MCF 10A (cell line): ENCODE results near the gene ATP6V1B1. TPM values are rescaled to one million over a fixed set of nuclear protein-coding genes. Genes with fewer than 3 reads are reported as not detected.

Experiments
- BruUV-seq: library from RNA; stranded (reverse); fragments of 400-500 nt; replicated peaks from 2 replicates; lab custom pipeline; 2021; lab: Mats Ljungman, UMichigan
- CTCF ChIA-PET: fragments of 300-600 bp; sonication (Branson Sonifier 250); formaldehyde crosslinking; extraction: SDS; loops from one replicate; lab custom pipeline; 2021; ENCODE audit warnings: antibody characterized with exemption, inconsistent platforms; lab: Yijun Ruan, JAX
- POLR2A ChIA-PET: fragments of 300-600, 350-650 bp; sonication (Branson Sonifier 250); formaldehyde crosslinking; extraction: SDS; loops from one replicate; lab custom pipeline; 2020; ENCODE audit warnings: antibody characterized with exemption, inconsistent platforms; lab: Yijun Ruan, JAX
- DNase-seq: peaks from one replicate; pipeline ENCODE4 v3.0.0-alpha.2; 2018; ENCODE audit not compliant: unreplicated experiment
- H3K27ac Mint-ChIP-seq: one replicate; pipeline ENCODE4 v1.8.0; 2022; ENCODE audit warnings: mild to moderate bottlenecking, low read depth, mixed read lengths; ENCODE audit not compliant: unreplicated experiment
- H3K27me3 Mint-ChIP-seq: one replicate; pipeline ENCODE4 v1.8.0; 2022; ENCODE audit warnings: mixed read lengths; ENCODE audit not compliant: insufficient read depth, unreplicated experiment
- H3K36me3 Mint-ChIP-seq: one replicate; pipeline ENCODE4 v1.8.0; 2022; ENCODE audit warnings: mild to moderate bottlenecking, moderate library complexity, mixed read lengths; ENCODE audit not compliant: insufficient read depth, unreplicated experiment
- H3K4me1 Mint-ChIP-seq: one replicate; pipeline ENCODE4 v1.8.0; 2022; ENCODE audit warnings: mixed read lengths; ENCODE audit not compliant: insufficient read depth, unreplicated experiment
- H3K4me3 Mint-ChIP-seq: one replicate; pipeline ENCODE4 v1.8.0; 2022; ENCODE audit warnings: mild to moderate bottlenecking, moderate library complexity, mixed read lengths; ENCODE audit not compliant: unreplicated experiment
- H3K9me3 Mint-ChIP-seq: one replicate; pipeline ENCODE4 v1.8.0; 2022; ENCODE audit warnings: mixed read lengths; ENCODE audit not compliant: unreplicated experiment
- intact Hi-C: fragments of 100-400 bp; cut with micrococcal nuclease; formaldehyde crosslinking; loops from 2 replicates; pipeline ENCODE4 v1.14.1; 2022
- total RNA-seq: library from RNA; stranded (reverse); gene quantifications from 2 replicates; pipeline ENCODE4 v1.2.3, GENCODE V29; 2022
- TF ChIP-seq, protein P1 (sequence below): fragments of 200-600 bp; IDR thresholded peaks from one replicate; pipeline ENCODE4 v1.8.0; 2022; ENCODE audit warnings: antibody characterized with exemption, mild to moderate bottlenecking; ENCODE audit not compliant: unreplicated experiment

ATP6V1B1 gene
- total RNA-seq, 1 experiment from 2014 or later: not detected

DNA sequence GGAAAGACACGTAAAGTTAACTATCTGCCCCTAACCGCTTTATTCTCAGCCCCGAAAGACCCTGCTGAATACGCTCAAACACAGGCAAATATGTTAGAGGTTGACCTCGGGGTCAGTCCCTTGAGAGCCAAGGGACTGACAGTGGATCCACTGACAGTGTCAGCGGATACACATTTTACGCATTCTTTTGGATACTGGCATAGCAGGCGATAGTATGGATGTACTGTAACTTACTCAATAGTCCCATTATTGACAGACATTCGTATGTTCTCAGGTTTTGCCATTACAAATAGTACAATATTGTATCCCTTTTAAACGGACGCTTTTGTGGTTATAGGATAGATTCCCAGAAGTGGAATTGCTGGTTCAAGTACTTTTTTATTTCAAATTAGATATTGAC lies 13.4 kb downstream of the ATP6V1B1 start:
- POLR2A ChIA-PET: interaction anchor here (0.7 to 1.9 kb wide), 4 partner anchors 29 to 758 kb away, joined by 3 to 5 read pairs (median 3); partner anchors contain the start of gene C2orf42
- intact Hi-C loops: loop anchor here (2.0 to 5.0 kb wide), 2 partner anchors 86 to 647 kb away; partner anchors contain the start of gene FAM136A
- BruUV-seq: no TSS peak
- TF ChIP-seq, protein P1, sequence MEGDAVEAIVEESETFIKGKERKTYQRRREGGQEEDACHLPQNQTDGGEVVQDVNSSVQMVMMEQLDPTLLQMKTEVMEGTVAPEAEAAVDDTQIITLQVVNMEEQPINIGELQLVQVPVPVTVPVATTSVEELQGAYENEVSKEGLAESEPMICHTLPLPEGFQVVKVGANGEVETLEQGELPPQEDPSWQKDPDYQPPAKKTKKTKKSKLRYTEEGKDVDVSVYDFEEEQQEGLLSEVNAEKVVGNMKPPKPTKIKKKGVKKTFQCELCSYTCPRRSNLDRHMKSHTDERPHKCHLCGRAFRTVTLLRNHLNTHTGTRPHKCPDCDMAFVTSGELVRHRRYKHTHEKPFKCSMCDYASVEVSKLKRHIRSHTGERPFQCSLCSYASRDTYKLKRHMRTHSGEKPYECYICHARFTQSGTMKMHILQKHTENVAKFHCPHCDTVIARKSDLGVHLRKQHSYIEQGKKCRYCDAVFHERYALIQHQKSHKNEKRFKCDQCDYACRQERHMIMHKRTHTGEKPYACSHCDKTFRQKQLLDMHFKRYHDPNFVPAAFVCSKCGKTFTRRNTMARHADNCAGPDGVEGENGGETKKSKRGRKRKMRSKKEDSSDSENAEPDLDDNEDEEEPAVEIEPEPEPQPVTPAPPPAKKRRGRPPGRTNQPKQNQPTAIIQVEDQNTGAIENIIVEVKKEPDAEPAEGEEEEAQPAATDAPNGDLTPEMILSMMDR: no peak
- Mint-ChIP-seq H3K27ac (no peak overlapping the region), H3K27me3 (peaks cover 13% of the 10 kb centered on the region), H3K4me1 (peaks cover 20% of the 10 kb centered on the region), H3K4me3 (no peak overlapping the region), H3K9me3 (no peaks in the 10 kb centered on the region), H3K36me3 (no peaks in the 10 kb centered on the region)
- DNase-seq: no peak
- CTCF ChIA-PET: interaction anchor here (0.5 to 3.9 kb wide), 19 partner anchors 10 to 644 kb away, joined by 3 to 113 read pairs (median 4); partner anchors contain the start of gene ATP6V1B1

DNA sequence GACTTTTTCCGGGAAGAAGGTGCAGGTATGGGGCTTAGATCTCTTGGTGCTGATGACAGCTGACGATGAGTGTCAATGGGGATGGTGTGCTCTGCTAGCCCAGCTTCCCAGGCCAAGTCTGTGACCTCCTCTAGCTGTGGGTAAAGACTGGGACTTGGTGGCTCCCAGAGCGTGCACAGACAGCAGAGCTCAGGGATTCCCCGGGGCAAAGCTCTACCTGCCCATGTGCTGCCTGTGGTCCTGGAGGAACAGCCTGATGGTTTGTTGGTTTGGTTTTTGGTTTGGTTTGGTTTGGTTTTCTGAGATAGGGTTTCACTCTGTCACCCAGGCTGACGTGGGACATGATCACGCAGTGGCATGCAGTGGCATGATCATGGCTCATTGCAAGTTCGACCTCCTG lies 19.2 kb downstream of the ATP6V1B1 start:
- TF ChIP-seq, protein P1: no peak
- Mint-ChIP-seq H3K27ac (no peak overlapping the region), H3K36me3 (no peaks in the 10 kb centered on the region), H3K27me3 (peaks cover 45% of the 10 kb centered on the region), H3K9me3 (no peaks in the 10 kb centered on the region), H3K4me1 (no peaks in the 10 kb centered on the region), H3K4me3 (no peak overlapping the region)
- no TSS peak for BruUV-seq
- ChIA-PET CTCF (interaction anchor here (1.0 to 2.3 kb wide), 4 partner anchors 9 to 83 kb away, joined by 4 to 18 read pairs (median 4); no protein-coding TSS in a partner anchor), POLR2A (no interaction called here)
- intact Hi-C loops: no loop called here
- DNase-seq: no peak

DNA sequence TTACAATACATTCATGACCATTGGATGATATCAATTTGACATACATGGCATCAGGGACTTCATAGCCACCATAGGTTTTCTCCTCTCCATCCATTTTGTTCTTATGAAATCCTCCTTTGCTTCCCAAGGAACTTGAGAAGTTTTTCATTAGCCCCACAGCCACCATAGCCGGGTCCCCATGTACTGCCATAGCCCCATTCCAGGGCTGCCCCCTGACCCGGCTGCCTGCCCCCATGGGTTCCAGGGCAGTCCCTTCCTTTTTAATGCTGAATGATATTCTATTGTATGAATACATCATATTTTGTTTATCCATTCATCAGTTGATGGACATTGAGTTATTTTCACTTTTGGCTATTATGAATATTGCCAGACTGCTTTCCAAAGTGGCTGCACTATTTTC lies 20.4 kb downstream of the ATP6V1B1 start:
- peaks cover 45% of the 10 kb centered on the region for H3K27me3 Mint-ChIP-seq
- TF ChIP-seq, protein P1: no peak
- intact Hi-C loops: no loop called here
- H3K4me3 Mint-ChIP-seq: no peak overlapping the region
- H3K4me1 Mint-ChIP-seq: no peaks in the 10 kb centered on the region
- DNase-seq: no peak
- no TSS peak for BruUV-seq
- H3K36me3 Mint-ChIP-seq: no peaks in the 10 kb centered on the region
- H3K27ac Mint-ChIP-seq: no peak overlapping the region
- no peaks in the 10 kb centered on the region for H3K9me3 Mint-ChIP-seq
- POLR2A ChIA-PET: no interaction called here
- CTCF ChIA-PET: interaction anchor here (0.7 to 1.0 kb wide), 2 partner anchors 30 to 32 kb away, joined by 3 to 4 read pairs; no protein-coding TSS in a partner anchor

DNA sequence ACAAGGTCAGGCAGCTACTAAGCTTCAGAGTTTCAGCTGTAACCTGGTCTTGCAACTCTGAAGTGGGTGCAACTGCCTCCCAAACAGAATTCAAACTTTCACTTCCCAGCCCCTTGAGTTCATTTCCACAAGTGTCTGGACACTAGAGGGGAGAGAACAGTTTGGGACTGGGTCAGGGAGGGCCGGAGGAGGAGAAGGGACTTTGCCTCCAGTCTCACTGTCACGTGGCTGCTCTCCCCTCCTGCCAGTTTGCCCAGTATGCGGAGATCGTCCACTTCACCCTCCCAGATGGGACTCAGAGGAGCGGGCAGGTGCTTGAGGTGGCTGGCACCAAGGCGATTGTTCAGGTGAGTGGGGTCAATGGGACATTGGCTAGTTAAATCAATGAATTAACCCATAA lies 22.1 kb downstream of the ATP6V1B1 start:
- H3K9me3 Mint-ChIP-seq: no peaks in the 10 kb centered on the region
- no peaks in the 10 kb centered on the region for H3K36me3 Mint-ChIP-seq
- intact Hi-C loops: no loop called here
- H3K27ac Mint-ChIP-seq: no peak overlapping the region
- CTCF ChIA-PET: interaction anchor here (1.1 kb wide), 1 partner anchor 10 kb away, joined by 3 read pairs; no protein-coding TSS in a partner anchor
- TF ChIP-seq, protein P1: no peak
- no peaks in the 10 kb centered on the region for H3K4me1 Mint-ChIP-seq
- no TSS peak for BruUV-seq
- POLR2A ChIA-PET: no interaction called here
- H3K27me3 Mint-ChIP-seq: peaks cover 56% of the 10 kb centered on the region
- DNase-seq: no peak
- H3K4me3 Mint-ChIP-seq: no peak overlapping the region
